DND-41 (cell line): ENCODE results near the gene CEMP1.

Source experiments
- CTCF ChIP-seq: IDR thresholded peaks from 2 replicates; pipeline ENCODE4 v1.5.1; 2012; ENCODE audit warnings: borderline replicate concordance, low read length, moderate library complexity, mild to moderate bottlenecking; ENCODE audit not compliant: poor library complexity, severe bottlenecking; ENCODE audit errors: extremely low read depth
- EZH2 ChIP-seq: IDR thresholded peaks from 3 replicates; pipeline ENCODE4 v1.6.1; 2012; ENCODE audit warnings: borderline replicate concordance, low read depth, mild to moderate bottlenecking, moderate library complexity, low read length, inconsistent platforms; ENCODE audit not compliant: severe bottlenecking

- TF ChIP-seq CTCF (no peak), EZH2 (no peak)
Measured at GRCh38 chr16:2515180-2515851, 15.9 kb downstream of the CEMP1 start.
